Eye (tissue), 1 donor: ENCODE data around the gene GPAM.
"Not testable (repeated sequence)": the region's sequence is repeated elsewhere in the genome, so short reads cannot be mapped to it uniquely, and the experiment has no call there.

Source experiments
- DNase-seq: peaks from one replicate; pipeline ENCODE4 v3.0.0-alpha.2; 2015

Gene GPAM

GRCh38 chr10:112183329-112184051 is at the start of gene GPAM:
Gene GPAM, minus strand, starts transcription at chr10:112183765. Its CDS starts 1,981 bp downstream, at chr10:112181784.
- DNase-seq: peak; percentile 98

GRCh38 chr10:112232670-112233069 is 49.1 kb upstream of the GPAM start:
- no peak for DNase-seq

- DNase-seq: no peak
These were observed 48.2 kb upstream of the GPAM start for GRCh38 chr10:112231602-112232400.

GRCh38 chr10:112230325-112230988 is 46.9 kb upstream of the GPAM start:
- no peak for DNase-seq

GRCh38 chr10:112229901-112230300 is 46.3 kb upstream of the GPAM start:
- DNase-seq: no peak

GRCh38 chr10:112229096-112229495 is 45.5 kb upstream of the GPAM start:
- no peak for DNase-seq

GRCh38 chr10:112228366-112229088 is 45.0 kb upstream of the GPAM start:
- not testable (repeated sequence) for DNase-seq

- DNase-seq: peak; percentile 65
These were observed 43.9 kb upstream of the GPAM start for GRCh38 chr10:112227331-112227987.

GRCh38 chr10:112226439-112227248 is 43.1 kb upstream of the GPAM start:
- DNase-seq: no peak

GRCh38 chr10:112225771-112226438 is 42.3 kb upstream of the GPAM start:
- DNase-seq: no peak

- no peak for DNase-seq
These were observed 41.5 kb upstream of the GPAM start for GRCh38 chr10:112224933-112225529.

- no peak for DNase-seq
These were observed 40.2 kb upstream of the GPAM start for GRCh38 chr10:112223725-112224124.

- no peak for DNase-seq
These were observed 39.2 kb upstream of the GPAM start for GRCh38 chr10:112222799-112223198.

- DNase-seq: no peak
These were observed 38.0 kb upstream of the GPAM start for GRCh38 chr10:112221545-112221944.

- no peak for DNase-seq
These were observed 35.4 kb upstream of the GPAM start for GRCh38 chr10:112218960-112219359.

GRCh38 chr10:112218036-112218390 is 34.4 kb upstream of the GPAM start:
- no peak for DNase-seq

- no peak for DNase-seq
These were observed 33.9 kb upstream of the GPAM start for GRCh38 chr10:112217386-112218035.

GRCh38 chr10:112216966-112217365 is 33.4 kb upstream of the GPAM start:
- no peak for DNase-seq

- DNase-seq: no peak
These were observed 32.6 kb upstream of the GPAM start for GRCh38 chr10:112216151-112216550.

- no peak for DNase-seq
These were observed 31.8 kb upstream of the GPAM start for GRCh38 chr10:112215342-112215774.
